ENCODE data around the gene DNM1.

DNM1 gene

DNA sequence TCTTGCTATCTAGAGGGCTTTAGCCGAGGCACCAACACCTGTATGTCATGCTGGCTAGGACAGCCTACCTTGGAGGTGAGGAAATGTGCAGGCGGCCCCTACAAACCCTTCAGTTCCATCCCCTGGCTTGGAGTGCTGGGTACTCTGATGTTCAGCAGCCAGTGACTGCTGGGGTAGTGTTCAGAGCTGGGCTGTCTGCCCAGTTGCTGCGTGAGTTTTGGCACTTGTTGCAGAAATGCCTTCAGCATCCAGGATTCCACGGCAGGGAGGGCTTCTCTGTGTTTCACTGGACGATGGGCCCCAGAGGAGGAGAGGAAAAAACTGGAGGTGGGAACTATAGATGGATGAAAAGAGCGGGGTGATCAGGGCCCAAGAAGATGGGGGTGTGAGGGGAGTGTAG, 83.3 kb downstream of the DNM1 start:
- no peak for DNase-seq
- in situ Hi-C loops (cut with HindIII; ENCODE audit: low pct_ligation_motif_present, low pct_unique_long_range_greater_than_20kb, low sequenced_read_pairs) = no loop called here

DNA sequence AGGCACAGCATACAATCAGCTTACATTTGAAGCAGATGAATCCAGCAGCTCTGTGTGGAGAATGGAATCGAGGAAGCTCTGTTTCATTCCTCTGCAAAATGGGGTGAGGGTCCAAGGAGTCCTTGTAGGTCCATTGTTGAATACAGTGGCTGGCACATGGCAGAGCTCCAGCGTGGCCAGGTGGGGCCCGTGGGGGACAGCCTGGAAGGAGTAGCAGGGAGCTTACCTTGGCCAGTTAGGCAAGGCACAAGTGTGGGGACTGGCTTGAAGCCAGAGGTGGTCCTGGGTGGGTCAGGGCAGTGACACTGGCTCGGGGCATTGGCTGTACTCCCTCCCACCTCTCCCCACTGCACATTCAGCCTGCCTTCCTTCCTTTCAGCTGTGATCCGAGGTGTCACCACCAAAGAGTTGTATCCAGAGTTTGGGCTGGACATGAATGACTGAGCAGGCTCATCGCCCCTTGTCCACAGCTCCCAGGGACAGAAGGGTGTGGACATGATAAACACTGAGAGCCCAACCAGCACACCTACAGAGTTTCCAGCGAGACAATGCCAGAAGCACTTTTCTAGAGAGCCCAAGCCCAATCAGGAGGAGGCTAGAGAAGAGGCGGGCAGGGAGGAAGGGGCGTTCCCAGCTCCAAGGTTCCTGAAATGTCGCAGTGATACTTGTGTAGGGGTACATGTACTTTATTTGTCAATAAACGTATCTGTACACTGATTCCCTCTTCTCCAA, 85.3 kb downstream of the DNM1 start:
- in situ Hi-C loops (cut with HindIII; ENCODE audit: low pct_ligation_motif_present, low pct_unique_long_range_greater_than_20kb, low sequenced_read_pairs) = no loop called here
- DNase-seq = no peak

DNA sequence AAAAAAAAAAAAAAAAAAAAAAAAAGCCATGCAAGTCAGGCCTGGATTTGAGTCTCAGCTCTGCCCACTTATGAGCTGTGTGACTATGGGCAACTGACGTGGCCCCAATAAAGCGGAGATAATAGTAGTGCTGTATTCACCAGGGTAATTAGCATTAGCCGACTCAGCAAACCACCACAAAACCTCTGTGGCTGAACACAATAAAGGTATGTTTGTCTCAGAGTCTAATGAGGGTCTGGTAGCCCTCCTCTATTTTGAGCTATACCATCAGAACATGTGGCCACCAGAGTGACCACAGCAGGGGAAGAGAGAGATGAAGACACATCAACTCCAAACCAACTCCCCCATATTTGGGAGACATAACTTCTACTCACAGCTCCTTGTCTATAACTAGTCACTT, 88.8 kb downstream of the DNM1 start:
- no peak for DNase-seq
- in situ Hi-C loops (cut with HindIII; ENCODE audit: low pct_ligation_motif_present, low pct_unique_long_range_greater_than_20kb, low sequenced_read_pairs) = no loop called here

GRCh38 chr9:128293091-128293490, 89.9 kb downstream of the DNM1 start:
- in situ Hi-C loops (cut with HindIII; ENCODE audit: low pct_ligation_motif_present, low pct_unique_long_range_greater_than_20kb, low sequenced_read_pairs) = no loop called here
- no peak for DNase-seq

- in situ Hi-C loops (cut with HindIII; ENCODE audit: low pct_ligation_motif_present, low pct_unique_long_range_greater_than_20kb, low sequenced_read_pairs) = no loop called here
- DNase-seq = no peak
Measured at GRCh38 chr9:128294142-128294541, 91.0 kb downstream of the DNM1 start.

GRCh38 chr9:128296340-128297220, 93.4 kb downstream of the DNM1 start:
- in situ Hi-C loops (cut with HindIII; ENCODE audit: low pct_ligation_motif_present, low pct_unique_long_range_greater_than_20kb, low sequenced_read_pairs) = no loop called here
- DNase-seq = no peak

DNA sequence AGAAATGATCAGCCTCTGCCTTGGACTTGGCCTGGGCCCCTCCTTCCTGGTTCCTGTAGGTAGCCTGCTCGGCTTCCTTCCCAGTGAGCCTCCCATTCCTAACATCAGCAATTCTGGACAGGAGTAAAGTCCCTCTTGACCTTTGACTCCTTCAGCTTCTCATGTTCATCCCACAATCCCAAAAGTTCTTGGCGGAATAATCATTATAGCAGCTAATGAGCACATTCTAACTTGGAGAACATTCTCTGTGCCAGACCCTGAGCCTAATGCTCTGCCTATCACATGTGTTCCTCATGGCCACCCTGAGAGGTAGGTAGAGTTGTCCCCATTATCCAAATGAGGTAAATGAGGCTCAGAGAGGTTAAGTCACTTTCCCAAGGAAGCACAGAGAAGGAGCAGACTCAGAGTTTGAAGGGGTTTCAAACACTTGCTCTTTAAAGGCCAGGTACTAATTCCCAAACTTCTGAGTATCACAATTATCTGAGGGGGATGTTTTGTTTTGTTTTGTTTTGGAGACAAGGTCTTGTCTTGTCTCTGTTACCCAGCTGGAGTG, 94.1 kb downstream of the DNM1 start:
- no peak for DNase-seq
- in situ Hi-C loops (cut with HindIII; ENCODE audit: low pct_ligation_motif_present, low pct_unique_long_range_greater_than_20kb, low sequenced_read_pairs) = no loop called here

DNA sequence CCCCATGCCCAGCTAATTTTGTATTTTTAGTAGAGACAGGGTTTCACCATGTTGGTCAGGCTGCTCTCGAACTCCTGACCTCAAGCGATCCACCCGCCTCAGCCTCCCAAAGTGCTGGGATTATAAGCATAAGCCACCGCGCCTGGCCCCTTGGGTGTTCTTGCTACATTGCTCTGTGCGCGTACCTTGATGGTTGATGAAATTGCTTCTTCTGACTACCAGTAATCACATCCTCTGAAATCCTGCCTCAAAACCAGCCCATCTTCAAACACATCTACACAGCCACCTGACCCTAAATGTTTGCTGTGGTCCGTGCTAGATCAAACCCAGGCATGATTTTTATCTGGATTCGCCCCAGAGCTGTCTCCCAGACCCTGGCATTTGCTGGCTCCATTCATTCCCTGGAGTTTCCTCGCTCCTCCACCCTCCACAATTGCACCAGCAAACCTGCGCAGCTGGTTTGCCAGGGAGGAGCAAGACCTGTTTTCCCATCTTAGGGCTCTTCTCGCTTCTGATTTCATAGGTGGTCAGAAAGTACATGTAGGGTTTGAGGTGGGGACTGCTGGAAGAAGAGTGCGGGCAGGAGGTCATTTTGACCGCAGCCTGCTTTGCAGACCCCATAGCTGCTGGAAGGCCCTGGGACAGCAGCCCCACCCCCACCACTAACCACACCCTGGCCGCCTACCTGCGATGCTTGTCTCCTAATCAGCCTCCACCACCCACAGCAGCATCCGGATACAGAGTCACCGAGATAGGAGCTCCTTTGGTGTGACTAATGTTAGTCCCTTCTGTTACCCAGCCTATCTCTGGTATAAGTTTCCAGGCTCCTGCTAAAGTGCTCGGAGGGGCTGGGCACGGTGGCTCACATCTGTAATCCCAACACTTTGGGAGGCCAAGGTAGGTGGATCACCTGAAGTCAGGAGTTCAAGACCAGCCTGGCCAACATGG, 95.6 kb downstream of the DNM1 start:
- in situ Hi-C loops (cut with HindIII; ENCODE audit: low pct_ligation_motif_present, low pct_unique_long_range_greater_than_20kb, low sequenced_read_pairs) = no loop called here
- DNase-seq = no peak

DNA sequence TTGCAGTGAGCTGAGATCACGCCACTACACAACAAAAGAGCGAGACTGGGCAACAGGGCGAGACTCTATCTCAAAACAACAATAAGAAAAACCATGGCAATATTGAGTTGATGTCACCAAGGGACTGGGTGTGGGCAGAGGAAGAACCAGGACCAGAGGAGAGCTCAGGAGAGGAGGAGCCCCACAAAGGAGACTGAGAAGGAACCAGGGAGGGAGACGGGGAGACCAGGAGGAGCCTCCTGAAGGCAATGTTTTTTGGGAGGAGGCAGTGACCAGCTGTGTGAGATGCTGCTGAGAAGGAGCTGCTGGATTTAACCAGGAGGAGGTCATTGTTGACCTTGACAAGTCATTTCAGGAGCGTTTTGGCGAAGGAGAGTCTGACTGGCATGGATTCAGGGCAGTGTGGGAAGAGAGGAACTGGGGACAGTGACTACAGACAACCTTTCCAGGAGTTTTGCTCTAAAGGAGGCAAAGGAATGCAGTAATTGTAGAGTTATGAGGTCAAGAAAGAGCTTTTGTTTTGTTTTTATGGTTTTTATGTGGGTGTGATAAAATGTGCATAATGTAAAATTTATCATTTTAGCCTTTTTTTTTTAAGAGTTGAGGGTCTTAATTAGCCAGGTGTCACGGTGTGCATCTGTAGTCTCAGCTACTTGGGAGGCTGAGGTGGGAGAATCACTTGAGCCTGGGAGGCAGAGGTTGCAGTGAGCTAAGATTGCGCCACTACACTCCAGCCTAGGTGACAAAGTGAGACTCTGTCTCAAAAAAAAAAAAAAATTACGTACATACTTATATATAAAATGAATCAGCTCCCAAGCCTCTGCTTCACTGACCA, 101.2 kb downstream of the DNM1 start:
- in situ Hi-C loops (cut with HindIII; ENCODE audit: low pct_ligation_motif_present, low pct_unique_long_range_greater_than_20kb, low sequenced_read_pairs) = no loop called here
- DNase-seq = no peak

All from ACHN (cell line).